ENCODE measurements around the gene OSER1.

GRCh38 chr20:44181611-44182010 lies 29.0 kb downstream of the OSER1 start:
- TF ChIP-seq CTCF (conservative IDR thresholded peaks at IDR 0.05; ENCODE audit: low read depth, low read length) (no peak), EZH2phosphoT487 (IDR thresholded peaks at IDR 0.05; ENCODE audit: borderline replicate concordance, low read length) (no peak)
